Pancreas (tissue), 10 donors: Measurements from ENCODE around the gene OSBPL5. TPM values are rescaled to one million over a fixed set of nuclear protein-coding genes. Genes with fewer than 3 reads are reported as not detected.

Source experiments
- ATAC-seq, 4 donors: fragments of 200-7000 bp; cut with Tn5 transposase; one replicate each; pipeline versions ENCODE4 v1.8.0 to v1.9.1; 2020; ENCODE audit warnings: mild to moderate bottlenecking in 4 of 4, moderate library complexity in 4 of 4
- DNase-seq, 6 donors: peaks; one replicate each; pipeline ENCODE4 v3.0.0-alpha.2; 2020
- FAIRE-seq: peaks from 2 replicates; lab custom pipeline; 2012; peaks lifted over from hg19 to GRCh38; lab: Jason Lieb, UNC
- H3K27ac ChIP-seq, 4 donors: fragments of 200-600 bp; sonication (generic); 1 replicate in 3 of 4; 2 replicates in 1 of 4; pipeline versions ENCODE4 v1.5.0 to v1.8.0; 2020
- H3K27me3 ChIP-seq, 4 donors: fragments of 200-600 bp; one replicate each; pipeline ENCODE4 v1.8.0; 2021
- H3K36me3 ChIP-seq, 3 donors: fragments of 200-600 bp; sonication (generic) in 1 of 3; one replicate each; pipeline versions ENCODE4 v1.5.0 to v1.8.0; 2020 to 2021
- H3K4me1 ChIP-seq, 3 donors: fragments of 200-600 bp; one replicate each; pipeline ENCODE4 v1.8.0; 2021
- H3K4me3 ChIP-seq, 4 donors: fragments of 200-600 bp; sonication (generic) in 2 of 4; one replicate each; pipeline versions ENCODE4 v1.5.0 to v1.8.0; 2020 to 2021
- H3K9me3 ChIP-seq, 4 donors: fragments of 200-600 bp; one replicate each; pipeline ENCODE4 v1.8.0; 2021
- CTCF ChIP-seq, 4 donors: fragments of 200-600 bp; sonication (generic) in 3 of 4; IDR thresholded peaks; one replicate each; pipeline versions ENCODE4 v1.5.0 to v1.8.0; 2021; ENCODE audit warnings: antibody characterized with exemption in 4 of 4
- WGBS, 2 donors: extraction: QIAGEN DNeasy Blood & Tissue Kit; methylation state at CpG; one replicate each; pipeline ENCODE4 v1.1.7; 2013; 5-methylcytosine and 5-hydroxymethylcytosine counted together
- intact Hi-C, 3 donors: fragments of 100-400 bp; cut with DNase I; formaldehyde crosslinking; loops; one replicate each; pipeline versions ENCODE4 v1.11.1 to v1.14.2; 2022
- polyA plus RNA-seq, 2 donors: library from polyadenylated mRNA; stranded (reverse); fragments of 200-250 nt; gene quantifications; one replicate each; pipeline ENCODE4 v1.2.3, GENCODE V29; 2013
- total RNA-seq, 6 donors: library from RNA; stranded (reverse); fragmentation: NEBNext Ultra II Directional in 4 of 6; extraction: Animal tissue kit (Norgen Biotek cat#: 25700) in 4 of 6; gene quantifications; one replicate each; pipeline versions ENCODE4 v1.2.1 to v1.2.4, GENCODE V29; 2021 to 2023
- donor health status: healthy with polysubstance abuse.
- donor health status: DM: no; HTN: no; CAD: no; lungs with moderate emphysema.
- donor health status: DM: no; HTN: no; CAD: no.
- donor health status: control.
- donor health status: control.
- donor health status: Bipolar disorder and iron deficiency.
- donor health status: DM: yes; HTN: yes; CAD: no.
- donor health status: DM: no; HTN: no; CAD: no.
- donor health status: DM: no; HTN: no; CAD: no.
- donor health status: DM: yes; HTN: yes; CAD: no.

OSBPL5 gene
- total and polyA plus RNA-seq, 8 donors = 9.8 to 16.7 (median 11.8) TPM

- Histone ChIP-seq H3K36me3 (no peaks in the 10 kb centered on the region), H3K4me3 (no peak overlapping the region), H3K27me3 (no peaks in the 10 kb centered on the region), H3K9me3 (no peaks in the 10 kb centered on the region), H3K4me1 (peaks cover 3 to 4% (median 4%) of the 10 kb centered on the region in 3 donors), H3K27ac (no peak overlapping the region)
- DNase-seq (peak; percentile 64 to 88 (median 84)), FAIRE-seq (no peak), ATAC-seq (peak; percentile 83 to 92 (median 90))
- intact Hi-C loops = no loop called here
- TF ChIP-seq CTCF (IDR thresholded peaks at IDR 0.05) = no peak
- 21 to 27% methylated on average over 14 of the region's 14 CpGs for WGBS, 2 donors
These were observed 34.6 kb downstream of the OSBPL5 start for GRCh38 chr11:3130269-3131071.

DNA sequence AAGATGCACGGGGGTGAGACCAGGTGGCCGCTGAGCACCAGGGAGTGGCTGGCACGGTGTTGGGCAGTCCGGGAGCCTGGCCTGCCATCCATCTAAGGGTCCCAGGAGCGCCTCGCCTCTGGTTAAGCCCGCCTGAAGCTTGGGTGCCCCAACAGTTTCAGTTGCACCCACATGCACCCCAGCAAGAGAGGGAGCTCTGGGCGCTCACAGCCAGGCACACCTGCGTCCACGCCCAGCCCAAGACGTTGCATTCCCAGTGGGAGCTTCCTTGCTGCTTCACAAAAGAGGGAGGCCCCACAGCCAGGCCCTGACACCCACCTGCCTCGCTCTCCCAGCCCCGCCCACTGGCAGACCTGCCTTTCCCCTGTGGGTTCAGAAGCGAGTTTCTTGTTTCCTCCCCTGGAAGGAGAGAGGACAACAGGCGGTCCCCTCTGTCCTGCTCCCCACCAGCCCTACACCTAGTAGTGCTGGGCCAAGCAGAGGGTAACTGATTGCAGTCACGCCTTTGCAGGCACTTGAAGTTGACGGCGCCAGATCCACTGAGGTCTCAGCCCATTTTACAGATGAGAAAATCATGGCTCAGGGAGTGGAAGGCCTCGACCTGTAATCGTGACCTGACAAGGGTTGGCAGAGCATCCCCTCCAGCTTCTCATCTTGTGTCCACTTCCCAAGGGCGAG is 35.4 kb downstream of the OSBPL5 start:
- H3K27ac ChIP-seq = no peak overlapping the region
- peaks cover 3 to 4% (median 4%) of the 10 kb centered on the region in 3 donors for H3K4me1 ChIP-seq
- ATAC-seq (no peak), DNase-seq (peak in 3 of 6 donors; percentile 28 to 64 (median 51)), FAIRE-seq (no peak)
- no peaks in the 10 kb centered on the region for H3K9me3 ChIP-seq
- intact Hi-C loops = no loop called here
- 78 to 80% methylated on average over 21 of the region's 21 CpGs for WGBS, 2 donors
- no peak overlapping the region for H3K4me3 ChIP-seq
- no peaks in the 10 kb centered on the region for H3K36me3 ChIP-seq
- H3K27me3 ChIP-seq = no peaks in the 10 kb centered on the region
- TF ChIP-seq CTCF (IDR thresholded peaks at IDR 0.05) = no peak

- WGBS, 2 donors = 76 to 79% methylated on average over 7 to 10 of the region's 10 CpGs
- Histone ChIP-seq H3K27ac (no peak overlapping the region), H3K4me3 (no peak overlapping the region), H3K9me3 (no peaks in the 10 kb centered on the region), H3K36me3 (no peaks in the 10 kb centered on the region), H3K4me1 (peaks cover 3 to 4% (median 4%) of the 10 kb centered on the region in 3 donors), H3K27me3 (no peaks in the 10 kb centered on the region)
- DNase-seq (peak in 2 of 6 donors; percentile 19 to 50), ATAC-seq (no peak), FAIRE-seq (no peak)
- TF ChIP-seq CTCF (IDR thresholded peaks at IDR 0.05) = no peak
- intact Hi-C loops = no loop called here
These were observed 35.9 kb downstream of the OSBPL5 start for GRCh38 chr11:3129181-3129590.

GRCh38 chr11:3128356-3129180 is 36.5 kb downstream of the OSBPL5 start:
- 86 to 89% methylated on average over 18 to 19 of the region's 19 CpGs for WGBS, 2 donors
- Histone ChIP-seq H3K27me3 (no peaks in the 10 kb centered on the region), H3K9me3 (no peaks in the 10 kb centered on the region), H3K36me3 (no peaks in the 10 kb centered on the region), H3K4me3 (no peak overlapping the region), H3K4me1 (peaks cover 3 to 4% (median 4%) of the 10 kb centered on the region in 3 donors), H3K27ac (no peak overlapping the region)
- FAIRE-seq = no peak
- intact Hi-C loops = no loop called here
- no peak for TF ChIP-seq CTCF (IDR thresholded peaks at IDR 0.05)
- no peak for ATAC-seq
- peak in 2 of 6 donors; percentile 41 to 60 for DNase-seq
